GOT3 (cell line): ENCODE results near the gene SP2.

Experiments used
- DNase-seq: peaks from one replicate; lab custom pipeline; 2025; ENCODE audit warnings: mixed read lengths; lab: John Stamatoyannopoulos, UW

SP2 gene

DNA sequence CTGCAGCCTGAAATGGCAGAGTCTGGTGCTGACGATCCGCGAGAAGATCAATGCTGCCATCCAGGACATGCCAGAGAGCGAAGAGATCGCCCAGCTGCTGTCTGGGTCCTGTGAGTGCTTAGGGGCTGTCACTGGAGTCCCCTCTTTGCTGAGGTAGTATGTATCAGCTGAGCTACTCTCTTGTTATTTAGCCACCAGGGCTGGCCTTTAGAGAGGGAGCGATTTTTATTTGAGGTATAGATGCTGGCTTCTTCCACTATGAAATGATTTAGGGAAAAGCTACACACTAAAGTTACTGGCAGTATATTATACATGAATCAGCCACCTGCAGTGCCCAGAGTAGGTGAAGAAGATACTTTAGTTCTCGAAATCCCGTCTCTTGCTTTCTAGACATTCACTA is 77.5 kb downstream of the SP2 start:
- no peak for DNase-seq

DNA sequence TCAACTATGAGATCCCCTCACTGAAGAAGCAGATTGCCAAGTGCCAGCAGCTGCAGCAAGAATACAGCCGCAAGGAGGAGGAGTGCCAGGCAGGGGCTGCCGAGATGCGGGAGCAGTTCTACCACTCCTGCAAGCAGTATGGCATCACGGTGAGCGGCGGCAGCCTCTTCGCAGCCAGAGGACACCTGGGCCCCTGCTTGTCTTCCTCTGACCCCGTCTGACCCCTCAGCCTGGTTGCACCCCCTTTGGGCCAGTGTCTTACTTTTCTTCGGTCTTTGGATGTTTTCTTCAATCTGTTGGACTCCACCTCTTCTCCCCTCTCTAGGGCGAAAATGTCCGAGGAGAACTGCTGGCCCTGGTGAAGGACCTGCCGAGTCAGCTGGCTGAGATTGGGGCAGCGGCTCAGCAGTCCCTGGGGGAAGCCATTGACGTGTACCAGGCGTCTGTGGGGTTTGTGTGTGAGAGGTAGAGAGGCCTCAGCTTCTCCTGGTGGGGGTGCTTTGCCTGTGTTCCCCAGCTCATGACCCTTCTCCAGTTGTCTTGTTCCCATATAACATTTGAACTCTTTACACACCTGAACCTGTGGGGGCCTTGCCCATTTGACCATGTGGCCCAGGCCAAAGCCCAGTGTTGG is 79.3 kb downstream of the SP2 start:
- DNase-seq: no peak

DNA sequence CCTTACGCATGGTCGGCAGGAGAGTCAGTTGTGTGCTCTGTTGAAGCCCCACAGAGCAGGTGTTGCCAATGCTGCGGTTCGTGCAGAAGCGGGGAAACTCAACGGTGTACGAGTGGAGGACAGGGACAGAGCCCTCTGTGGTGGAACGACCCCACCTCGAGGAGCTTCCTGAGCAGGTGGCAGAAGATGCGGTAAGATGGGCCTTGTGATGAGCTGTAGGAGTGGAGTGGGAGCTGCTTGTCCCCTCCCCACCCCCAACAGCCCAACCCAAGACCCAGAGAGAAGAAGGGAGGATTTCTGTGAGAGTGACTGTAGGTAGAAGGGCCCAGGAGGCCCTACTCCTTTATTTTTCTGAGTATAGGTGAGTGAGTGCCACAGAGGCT is 79.8 kb downstream of the SP2 start:
- DNase-seq: no peak

DNA sequence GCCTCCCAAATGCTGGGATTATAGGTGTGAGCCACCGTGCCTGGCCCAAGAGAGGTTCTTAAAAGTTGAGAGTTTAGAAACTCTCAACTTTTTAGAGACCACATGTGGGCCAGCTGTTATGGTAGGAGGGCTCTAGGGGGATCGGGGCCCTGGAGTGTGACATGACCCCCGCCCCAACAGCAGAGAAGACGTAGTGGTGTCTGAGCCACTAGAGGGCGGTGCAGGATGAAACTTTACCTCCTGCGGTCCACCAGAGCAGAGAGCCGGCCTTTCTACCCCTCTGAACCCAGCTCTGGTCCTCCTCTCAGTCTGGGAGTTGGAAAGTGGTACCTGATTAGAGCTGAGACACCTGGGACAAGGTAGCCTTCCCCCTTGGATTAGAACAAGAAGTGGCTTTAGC is 82.3 kb downstream of the SP2 start:
- no peak for DNase-seq
